Measurements from ENCODE around the gene NFIA. TPM values are rescaled to one million over a fixed set of nuclear protein-coding genes. Genes with fewer than 3 reads are reported as not detected.

The NFIA gene
- total RNA-seq, 2 donors from 2014 or later = 61.4 to 86.3 TPM

DNA sequence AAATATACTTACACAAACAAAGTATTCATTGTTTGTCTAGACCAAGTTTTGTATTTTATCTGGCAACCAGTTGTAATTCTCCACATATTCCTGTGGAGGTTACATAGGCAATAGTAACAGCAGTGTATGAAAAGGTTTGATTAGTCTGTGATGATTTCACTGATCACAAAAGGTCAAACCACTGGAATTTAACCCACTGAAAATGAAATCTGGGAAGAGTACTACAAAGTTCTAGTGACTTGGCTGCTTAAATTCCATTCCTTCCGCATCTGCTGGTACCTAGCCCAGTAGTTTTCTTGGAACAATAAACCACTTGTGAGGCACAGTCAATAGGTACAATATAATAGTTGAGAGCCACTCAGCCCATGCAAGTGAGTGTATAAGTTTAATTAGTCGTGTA is 205.4 kb downstream of the NFIA start:
- no peak overlapping the region for H3K4me3 ChIP-seq

GRCh38 chr1:61289232-61290098 is 207.1 kb downstream of the NFIA start:
- Histone ChIP-seq H3K4me3 (no peak overlapping the region), H3K9me3 (no peaks in the 10 kb centered on the region), H3K27ac (no peak overlapping the region), H3K4me1 (replicated peaks) (no peaks in the 10 kb centered on the region), H3K36me3 (no peaks in the 10 kb centered on the region), H3K27me3 (replicated peaks; ENCODE audit: insufficient read depth) (no peaks in the 10 kb centered on the region)
- no peak for DNase-seq (ENCODE audit: low spot score)
- 87% methylated on average over 4 of the region's 4 CpGs for WGBS
- intact Hi-C loops (cut with DNase I) = no loop called here
- no peak for TF ChIP-seq CTCF (IDR thresholded peaks at IDR 0.05)
- no peak for TF ChIP-seq POLR2AphosphoS5 (IDR thresholded peaks at IDR 0.05)
- no peak for TF ChIP-seq POLR2A (IDR thresholded peaks at IDR 0.05)

More for the DNA sequence above, 205.4 kb downstream of the NFIA start:
- DNase-seq (ENCODE audit: low spot score) = no peak
- Histone ChIP-seq H3K27ac (no peak overlapping the region), H3K4me1 (replicated peaks) (no peaks in the 10 kb centered on the region), H3K36me3 (no peaks in the 10 kb centered on the region), H3K27me3 (replicated peaks; ENCODE audit: insufficient read depth) (no peaks in the 10 kb centered on the region), H3K9me3 (no peaks in the 10 kb centered on the region)
- 38% methylated on average over 2 of the region's 2 CpGs for WGBS
- TF ChIP-seq POLR2A (IDR thresholded peaks at IDR 0.05) = no peak
- no peak for TF ChIP-seq POLR2AphosphoS5 (IDR thresholded peaks at IDR 0.05)
- no peak for TF ChIP-seq CTCF (IDR thresholded peaks at IDR 0.05)
- intact Hi-C loops (cut with DNase I) = no loop called here

- Histone ChIP-seq H3K9me3 (no peaks in the 10 kb centered on the region), H3K4me3 (no peak overlapping the region), H3K4me1 (replicated peaks) (no peaks in the 10 kb centered on the region), H3K27ac (no peak overlapping the region), H3K27me3 (replicated peaks; ENCODE audit: insufficient read depth) (no peaks in the 10 kb centered on the region), H3K36me3 (no peaks in the 10 kb centered on the region)
- 62% methylated on average over 3 of the region's 3 CpGs for WGBS
- intact Hi-C loops (cut with DNase I) = no loop called here
- TF ChIP-seq POLR2AphosphoS5 (IDR thresholded peaks at IDR 0.05) = no peak
- no peak for TF ChIP-seq CTCF (IDR thresholded peaks at IDR 0.05)
- no peak for TF ChIP-seq POLR2A (IDR thresholded peaks at IDR 0.05)
- DNase-seq (ENCODE audit: low spot score) = no peak
Measured at GRCh38 chr1:61290525-61290924, 208.2 kb downstream of the NFIA start.

GRCh38 chr1:61293197-61293596 is 210.8 kb downstream of the NFIA start:
- intact Hi-C loops (cut with DNase I) = no loop called here
- Histone ChIP-seq H3K36me3 (no peaks in the 10 kb centered on the region), H3K27ac (no peak overlapping the region), H3K4me3 (no peak overlapping the region), H3K4me1 (replicated peaks) (no peaks in the 10 kb centered on the region), H3K9me3 (no peaks in the 10 kb centered on the region), H3K27me3 (replicated peaks; ENCODE audit: insufficient read depth) (no peaks in the 10 kb centered on the region)
- no peak for DNase-seq (ENCODE audit: low spot score)
- TF ChIP-seq CTCF (IDR thresholded peaks at IDR 0.05) = no peak
- TF ChIP-seq POLR2AphosphoS5 (IDR thresholded peaks at IDR 0.05) = no peak
- TF ChIP-seq POLR2A (IDR thresholded peaks at IDR 0.05) = no peak
- 79% methylated on average over 2 of the region's 2 CpGs for WGBS

GRCh38 chr1:61293986-61294504 is 211.7 kb downstream of the NFIA start:
- WGBS = 85% methylated on average over 2 of the region's 2 CpGs
- no peak overlapping the region for H3K4me3 ChIP-seq
- intact Hi-C loops (cut with DNase I) = no loop called here

More at GRCh38 chr1:61293986-61294504, 211.7 kb downstream of the NFIA start:
- DNase-seq (ENCODE audit: low spot score) = no peak
- Histone ChIP-seq H3K4me1 (replicated peaks) (no peaks in the 10 kb centered on the region), H3K36me3 (no peaks in the 10 kb centered on the region), H3K9me3 (no peaks in the 10 kb centered on the region), H3K27ac (no peak overlapping the region), H3K27me3 (replicated peaks; ENCODE audit: insufficient read depth) (no peaks in the 10 kb centered on the region)
- TF ChIP-seq POLR2A (IDR thresholded peaks at IDR 0.05) (no peak), POLR2AphosphoS5 (IDR thresholded peaks at IDR 0.05) (no peak), CTCF (IDR thresholded peaks at IDR 0.05) (no peak)

Measured in prostate gland (tissue), 2 donors.